ENCODE data around the gene ZC3HAV1.
"Not testable (repeated sequence)": the region's sequence is repeated elsewhere in the genome, so short reads cannot be mapped to it uniquely, and the experiment has no call there.

The ZC3HAV1 gene

DNA sequence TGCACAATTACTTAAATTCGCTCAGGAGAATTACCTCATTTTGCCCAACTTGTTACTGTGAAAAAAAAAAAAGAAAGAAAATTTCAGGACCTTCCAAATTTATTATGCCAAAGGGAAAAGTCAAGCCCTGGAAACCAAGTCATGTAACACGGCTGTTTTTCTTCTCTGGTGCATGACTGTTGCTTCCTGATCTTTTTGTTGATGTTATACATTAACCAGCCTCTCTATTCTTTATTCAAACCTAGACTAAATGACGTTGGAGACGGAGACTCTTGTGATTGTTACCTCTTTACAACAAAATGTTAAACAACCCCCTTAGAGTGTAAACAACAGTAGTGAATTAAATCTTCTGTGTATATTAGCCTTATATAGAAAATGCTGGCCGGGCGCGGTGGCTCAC is 16.1 kb upstream of the ZC3HAV1 start:
- FAIRE-seq = no peak
- DNase-seq (ENCODE audit: insufficient read length, low spot score) = no peak
- TF ChIP-seq POU2F2 (IDR thresholded peaks at IDR 0.05; ENCODE audit: low read depth, low read length) (no peak), TAF1 (IDR thresholded peaks at IDR 0.05; ENCODE audit: low read depth, low read length) (no peak), POLR2AphosphoS5 (IDR thresholded peaks at IDR 0.05; ENCODE audit: low read depth, low read length) (no peak), SPI1 (IDR thresholded peaks at IDR 0.05; ENCODE audit: low read depth, low read length) (no peak), PAX5 (IDR thresholded peaks at IDR 0.05; ENCODE audit: insufficient read depth, low read length, severe bottlenecking) (no peak), POLR2A (IDR thresholded peaks at IDR 0.05; ENCODE audit: low read depth, low read length) (no peak)

DNA sequence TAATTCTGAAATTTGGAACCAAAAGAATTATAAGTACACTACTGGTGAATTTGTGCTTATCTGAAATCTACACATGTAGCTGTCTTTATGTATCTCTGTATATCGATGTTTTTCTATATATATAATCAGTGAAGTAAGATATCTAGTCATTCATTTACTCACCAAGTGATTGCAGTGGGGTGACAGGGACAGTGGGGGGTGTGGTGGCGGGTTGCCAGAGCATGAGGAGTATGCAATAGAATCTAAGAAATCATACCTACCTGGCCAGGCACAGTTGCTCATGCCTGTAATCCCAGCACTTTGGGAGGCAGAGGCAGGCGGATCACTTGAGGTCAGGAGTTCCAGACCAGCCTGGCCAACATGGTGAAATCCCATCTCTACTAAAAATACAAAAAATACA is 15.5 kb upstream of the ZC3HAV1 start:
- FAIRE-seq = not testable (repeated sequence)

DNA sequence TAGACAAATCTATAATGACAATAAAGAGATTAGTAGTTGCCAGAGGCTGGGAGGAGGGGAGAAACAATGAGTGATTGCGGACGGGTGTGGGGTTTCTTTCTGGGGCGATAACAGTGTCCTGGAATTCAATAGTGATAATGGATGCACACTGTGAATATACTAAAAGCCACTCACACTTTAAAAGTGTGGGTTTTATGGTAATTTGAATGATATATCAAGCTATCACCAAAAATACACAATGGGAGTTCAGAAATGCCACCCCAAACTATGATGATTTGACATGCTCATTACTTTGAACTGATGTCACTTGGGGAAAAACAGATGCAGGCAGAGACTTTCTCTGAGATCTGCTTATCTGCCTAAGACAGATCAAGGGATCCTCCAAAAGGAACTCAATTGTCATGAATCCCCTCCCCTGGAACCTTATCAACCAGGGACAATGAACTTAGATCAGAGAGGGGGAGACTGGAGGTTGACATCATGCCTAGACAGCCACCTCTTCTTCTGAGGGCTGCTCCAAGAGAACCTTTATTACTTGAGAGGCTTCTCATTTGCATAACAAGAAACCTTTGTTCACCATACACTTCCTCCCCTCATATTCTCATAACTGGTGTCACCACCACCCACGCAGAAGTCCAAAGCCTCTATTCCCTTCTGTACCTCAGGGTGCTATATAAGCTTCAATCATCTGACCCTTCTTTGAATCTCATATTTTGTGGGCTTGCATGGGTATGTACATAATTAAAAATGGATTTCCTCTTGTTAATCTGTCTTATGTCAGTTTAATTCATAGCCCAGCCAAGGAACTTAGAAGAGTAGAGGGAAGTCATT is 14.8 kb upstream of the ZC3HAV1 start:
- FAIRE-seq = peak; percentile 70
- TF ChIP-seq POU2F2 (IDR thresholded peaks at IDR 0.05; ENCODE audit: low read depth, low read length) (peak; percentile 96), SPI1 (IDR thresholded peaks at IDR 0.05; ENCODE audit: low read depth, low read length) (peak; percentile 81), POLR2AphosphoS5 (IDR thresholded peaks at IDR 0.05; ENCODE audit: low read depth, low read length) (no peak)
- DNase-seq (ENCODE audit: insufficient read length, low spot score) = no peak

More for the DNA sequence above, 15.5 kb upstream of the ZC3HAV1 start:
- DNase-seq (ENCODE audit: insufficient read length, low spot score) = not testable (repeated sequence)

DNA sequence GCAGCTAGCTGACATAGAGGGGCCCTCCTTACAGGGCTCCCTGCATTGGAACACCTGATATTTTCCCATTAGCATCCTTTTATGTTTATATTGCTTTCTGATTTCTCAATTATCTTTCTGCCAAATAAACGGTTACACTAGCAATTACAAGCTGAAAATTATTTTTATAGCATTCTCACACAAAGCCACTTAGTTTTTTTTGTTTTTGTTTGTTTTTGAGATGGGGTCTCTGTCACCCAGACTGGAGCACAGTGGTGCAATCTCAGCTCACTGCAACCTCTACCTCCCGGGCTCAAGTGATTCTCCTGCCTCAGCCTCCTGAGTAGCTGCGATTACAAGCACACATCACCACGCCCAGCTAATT is 9.9 kb upstream of the ZC3HAV1 start:
- no peak for TF ChIP-seq POLR2A (IDR thresholded peaks at IDR 0.05; ENCODE audit: low read depth, low read length)
- no peak for TF ChIP-seq POLR2AphosphoS5 (IDR thresholded peaks at IDR 0.05; ENCODE audit: low read depth, low read length)
- no peak for TF ChIP-seq POU2F2 (IDR thresholded peaks at IDR 0.05; ENCODE audit: low read depth, low read length)
- TF ChIP-seq PAX5 (IDR thresholded peaks at IDR 0.05; ENCODE audit: insufficient read depth, low read length, severe bottlenecking) = no peak
- no peak for TF ChIP-seq SPI1 (IDR thresholded peaks at IDR 0.05; ENCODE audit: low read depth, low read length)
- no peak for TF ChIP-seq TAF1 (IDR thresholded peaks at IDR 0.05; ENCODE audit: low read depth, low read length)
- DNase-seq (ENCODE audit: insufficient read length, low spot score) (no peak), FAIRE-seq (no peak)

DNA sequence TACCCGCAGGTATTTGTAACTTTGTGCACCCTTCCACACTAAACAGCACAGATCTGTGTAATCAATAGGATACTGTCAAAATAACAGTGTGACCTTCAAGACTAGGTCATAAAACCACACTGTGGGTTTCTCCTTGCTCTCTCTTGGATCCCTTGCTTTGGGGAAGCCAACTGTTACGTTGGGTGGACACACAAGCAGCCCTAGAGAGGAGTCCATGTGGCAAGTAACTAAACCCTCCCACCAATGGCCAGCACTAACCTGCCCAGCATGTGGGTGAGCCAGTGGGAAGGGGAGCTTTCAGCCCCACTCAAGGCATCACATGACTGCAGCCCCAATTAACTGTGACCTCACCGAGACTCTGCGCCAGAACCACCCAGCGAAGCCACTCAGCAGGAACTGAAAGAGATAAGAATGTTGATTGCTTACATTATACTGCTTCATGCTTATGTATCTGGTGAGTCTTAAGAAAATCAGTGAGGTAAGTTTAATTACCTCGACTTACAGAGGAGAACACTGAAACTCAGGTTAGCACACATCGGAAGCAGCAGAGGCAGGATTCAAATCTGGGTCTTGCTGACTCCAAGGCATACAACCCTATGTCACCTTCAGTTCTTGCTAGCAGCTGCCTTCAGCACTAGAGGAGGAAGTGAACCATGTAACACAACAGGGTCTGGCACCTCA is 9.4 kb upstream of the ZC3HAV1 start:
- peak; percentile 87 for FAIRE-seq
- no peak for DNase-seq (ENCODE audit: insufficient read length, low spot score)
- TF ChIP-seq POU2F2 (IDR thresholded peaks at IDR 0.05; ENCODE audit: low read depth, low read length) = no peak
- peak; percentile 69 for TF ChIP-seq PAX5 (IDR thresholded peaks at IDR 0.05; ENCODE audit: insufficient read depth, low read length, severe bottlenecking)
- TF ChIP-seq POLR2A (IDR thresholded peaks at IDR 0.05; ENCODE audit: low read depth, low read length) = 0 out of 2 replicates have a peak, but pooled peaks have one; percentile 6
- peak; percentile 76 for TF ChIP-seq SPI1 (IDR thresholded peaks at IDR 0.05; ENCODE audit: low read depth, low read length)

DNA sequence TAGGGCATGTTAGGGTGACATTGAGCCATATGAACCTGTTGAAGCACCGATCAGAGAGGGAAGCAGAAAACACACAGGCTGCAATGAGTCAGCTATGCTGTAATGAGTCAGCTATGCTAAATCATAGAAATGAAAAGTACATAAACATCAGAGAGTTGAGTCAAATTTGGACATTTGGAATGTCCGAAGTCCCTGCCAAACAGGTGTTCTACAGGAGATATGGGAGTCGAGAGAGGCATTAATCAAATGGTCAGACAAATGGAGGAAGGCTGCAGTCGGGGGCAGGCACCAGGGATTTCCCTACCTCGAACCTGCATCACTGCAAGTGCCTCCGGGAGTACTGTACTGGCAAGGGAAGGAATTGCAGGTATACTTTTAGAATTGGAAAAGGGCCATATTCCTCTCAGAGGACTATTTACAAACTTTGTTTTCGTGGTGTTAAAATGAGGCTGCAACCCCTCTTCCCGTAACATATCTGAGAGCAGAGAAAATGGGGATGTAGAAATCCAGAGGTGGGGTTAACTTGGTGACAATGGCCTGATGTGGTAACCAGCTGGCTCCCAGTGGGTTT is 8.8 kb upstream of the ZC3HAV1 start:
- FAIRE-seq (peak; percentile 90), DNase-seq (ENCODE audit: insufficient read length, low spot score) (no peak)
- peak; percentile 57; the same call in 1 of the 2 replicates for TF ChIP-seq POU2F2 (IDR thresholded peaks at IDR 0.05; ENCODE audit: low read depth, low read length)
- peak; percentile 17; the same call in 1 of the 2 replicates for TF ChIP-seq POLR2AphosphoS5 (IDR thresholded peaks at IDR 0.05; ENCODE audit: low read depth, low read length)
- no peak for TF ChIP-seq POLR2A (IDR thresholded peaks at IDR 0.05; ENCODE audit: low read depth, low read length)
- peak; percentile 26; the same call in 1 of the 2 replicates for TF ChIP-seq SPI1 (IDR thresholded peaks at IDR 0.05; ENCODE audit: low read depth, low read length)
- no peak for TF ChIP-seq PAX5 (IDR thresholded peaks at IDR 0.05; ENCODE audit: insufficient read depth, low read length, severe bottlenecking)
- no peak for TF ChIP-seq TAF1 (IDR thresholded peaks at IDR 0.05; ENCODE audit: low read depth, low read length)

DNA sequence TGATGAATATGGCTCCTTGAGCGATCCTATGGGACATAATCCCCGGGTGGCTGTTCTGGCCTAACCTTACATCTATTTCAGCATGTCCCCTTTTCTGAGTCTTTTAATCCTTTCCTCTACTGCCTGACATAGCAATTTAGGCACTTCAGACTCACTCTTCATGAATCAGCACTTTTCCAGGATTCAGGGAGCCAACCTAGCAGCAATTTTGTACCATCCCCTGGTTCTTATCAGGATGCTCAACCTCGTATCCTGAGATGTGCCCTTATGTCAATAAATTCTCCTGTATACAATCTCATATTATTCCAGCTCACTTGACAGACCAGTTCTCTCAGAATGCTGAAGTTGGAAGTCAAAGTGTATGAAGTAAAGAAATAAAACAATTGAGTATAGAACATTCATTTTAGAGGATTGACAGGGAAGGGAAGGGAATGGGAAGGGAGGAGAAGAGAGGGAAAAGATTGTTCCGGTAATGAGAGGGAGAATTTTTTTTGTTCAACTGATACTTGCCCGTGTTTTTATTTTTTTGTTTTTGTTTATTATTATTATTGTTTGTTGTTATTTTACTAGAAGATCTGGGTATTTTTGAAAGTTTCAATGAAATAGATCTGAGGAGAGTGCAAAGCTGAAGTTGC is 8.2 kb upstream of the ZC3HAV1 start:
- FAIRE-seq = no peak
- DNase-seq (ENCODE audit: insufficient read length, low spot score) = no peak
- no peak for TF ChIP-seq SPI1 (IDR thresholded peaks at IDR 0.05; ENCODE audit: low read depth, low read length)
- TF ChIP-seq POU2F2 (IDR thresholded peaks at IDR 0.05; ENCODE audit: low read depth, low read length) = no peak
- no peak for TF ChIP-seq PAX5 (IDR thresholded peaks at IDR 0.05; ENCODE audit: insufficient read depth, low read length, severe bottlenecking)
- no peak for TF ChIP-seq POLR2A (IDR thresholded peaks at IDR 0.05; ENCODE audit: low read depth, low read length)
- no peak for TF ChIP-seq TAF1 (IDR thresholded peaks at IDR 0.05; ENCODE audit: low read depth, low read length)
- no peak for TF ChIP-seq POLR2AphosphoS5 (IDR thresholded peaks at IDR 0.05; ENCODE audit: low read depth, low read length)

DNA sequence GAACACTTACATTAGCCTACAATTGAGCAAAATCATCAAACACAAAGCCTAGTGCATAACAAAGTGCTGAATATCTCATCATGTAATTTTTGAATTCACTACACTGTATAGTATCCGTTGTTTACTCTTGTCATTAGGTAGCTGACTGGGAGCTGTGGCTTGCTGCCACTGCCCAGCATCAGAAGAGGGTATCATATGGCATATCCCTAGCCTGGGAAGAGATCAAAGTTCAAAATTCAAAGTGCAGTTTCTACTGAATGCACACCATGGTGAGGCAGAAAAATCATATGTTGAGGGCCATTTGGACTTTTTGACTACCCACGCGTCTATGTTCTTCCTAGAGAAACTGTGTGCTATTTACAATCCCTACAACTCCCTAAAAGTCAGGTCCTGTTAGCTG is 7.5 kb upstream of the ZC3HAV1 start:
- no peak for FAIRE-seq
- DNase-seq (ENCODE audit: insufficient read length, low spot score) = no peak
- no peak for TF ChIP-seq POLR2AphosphoS5 (IDR thresholded peaks at IDR 0.05; ENCODE audit: low read depth, low read length)

DNA sequence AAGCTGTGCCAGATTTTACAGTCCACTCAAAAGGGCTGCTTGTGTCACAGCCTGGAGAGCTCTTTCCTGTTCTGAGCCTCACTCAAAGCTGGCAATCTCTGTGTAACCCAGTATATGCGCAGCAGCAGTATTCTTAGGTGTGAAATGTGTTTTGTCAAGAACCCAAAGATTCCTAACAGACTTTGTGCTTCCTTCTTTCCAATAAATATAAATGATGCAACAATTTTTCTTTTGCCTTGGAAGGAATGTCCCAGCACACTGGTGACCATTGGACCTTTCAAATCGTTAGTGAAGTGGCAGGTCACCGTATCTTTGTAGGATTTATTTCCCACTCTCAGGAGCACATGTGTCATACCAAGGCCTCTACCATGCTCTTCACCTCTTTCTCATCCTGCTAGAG is 5.6 kb upstream of the ZC3HAV1 start:
- FAIRE-seq (no peak), DNase-seq (ENCODE audit: insufficient read length, low spot score) (no peak)
- TF ChIP-seq TAF1 (IDR thresholded peaks at IDR 0.05; ENCODE audit: low read depth, low read length) (no peak), POLR2AphosphoS5 (IDR thresholded peaks at IDR 0.05; ENCODE audit: low read depth, low read length) (no peak), SPI1 (IDR thresholded peaks at IDR 0.05; ENCODE audit: low read depth, low read length) (no peak), PAX5 (IDR thresholded peaks at IDR 0.05; ENCODE audit: insufficient read depth, low read length, severe bottlenecking) (no peak), POLR2A (IDR thresholded peaks at IDR 0.05; ENCODE audit: low read depth, low read length) (no peak), POU2F2 (IDR thresholded peaks at IDR 0.05; ENCODE audit: low read depth, low read length) (no peak)
